T-helper 1 cell (primary cell): ENCODE measurements around the gene SLC13A5.
"Not testable (repeated sequence)": the region's sequence is repeated elsewhere in the genome, so short reads cannot be mapped to it uniquely, and the experiment has no call there.

Experiments
- DNase-seq, 5 donors: peaks; one replicate each; pipeline ENCODE4 v3.0.0-alpha.2; 2012 to 2020
- total RNA-seq, 4 donors: gene quantifications; one replicate each; lab custom pipeline; 2026; lab: John Stamatoyannopoulos, UW

Gene SLC13A5
- total RNA-seq, result 0 to 0.12 (median 0.04) reads per million in 4 donors

GRCh38 chr17:6713130-6713917 lies at the start of gene SLC13A5:
Gene SLC13A5, minus strand, starts transcription at chr17:6713369. Its CDS starts 36 bp downstream, at chr17:6713333.
- DNase-seq, result no peak

DNA sequence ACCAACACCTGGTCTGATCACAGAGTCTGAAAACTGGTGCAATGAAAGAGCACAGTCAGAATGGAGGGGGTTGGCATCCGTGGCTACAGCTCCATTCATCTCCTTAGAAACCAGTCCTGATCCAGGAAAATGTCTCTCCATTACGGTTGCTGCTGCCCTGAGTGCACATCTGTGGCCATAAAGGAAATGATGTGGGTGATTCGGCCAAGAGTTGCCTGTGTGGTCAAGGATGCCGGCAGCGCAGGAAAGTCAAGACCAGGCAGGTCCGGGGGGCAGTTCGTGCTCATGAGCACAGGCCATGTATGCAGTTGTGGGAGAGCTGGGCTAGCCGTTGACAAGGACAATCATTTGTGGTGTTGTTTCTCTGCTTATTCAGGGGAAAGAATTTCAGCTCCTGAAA lies 48.6 kb upstream of the SLC13A5 start:
- DNase-seq, result no peak

DNA sequence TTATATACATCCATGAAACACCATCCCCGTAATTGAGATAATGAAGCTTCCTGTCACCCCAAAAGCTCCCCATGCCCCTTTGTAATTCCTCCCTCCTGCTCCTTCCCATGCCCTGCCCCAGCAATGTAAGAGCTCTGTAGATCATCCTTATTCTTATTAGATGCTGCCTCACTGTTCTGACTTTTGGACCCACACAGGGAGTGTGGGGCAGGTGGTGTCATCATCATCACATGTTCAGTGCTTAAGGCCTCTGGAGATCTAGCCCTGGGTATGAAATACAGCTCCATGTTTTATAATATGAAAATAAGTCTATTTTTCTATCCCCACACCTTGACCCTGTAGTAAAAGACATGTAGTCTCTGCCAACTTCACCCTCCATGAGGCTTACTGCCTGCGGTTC lies 44.6 kb upstream of the SLC13A5 start:
- DNase-seq, result no peak

DNA sequence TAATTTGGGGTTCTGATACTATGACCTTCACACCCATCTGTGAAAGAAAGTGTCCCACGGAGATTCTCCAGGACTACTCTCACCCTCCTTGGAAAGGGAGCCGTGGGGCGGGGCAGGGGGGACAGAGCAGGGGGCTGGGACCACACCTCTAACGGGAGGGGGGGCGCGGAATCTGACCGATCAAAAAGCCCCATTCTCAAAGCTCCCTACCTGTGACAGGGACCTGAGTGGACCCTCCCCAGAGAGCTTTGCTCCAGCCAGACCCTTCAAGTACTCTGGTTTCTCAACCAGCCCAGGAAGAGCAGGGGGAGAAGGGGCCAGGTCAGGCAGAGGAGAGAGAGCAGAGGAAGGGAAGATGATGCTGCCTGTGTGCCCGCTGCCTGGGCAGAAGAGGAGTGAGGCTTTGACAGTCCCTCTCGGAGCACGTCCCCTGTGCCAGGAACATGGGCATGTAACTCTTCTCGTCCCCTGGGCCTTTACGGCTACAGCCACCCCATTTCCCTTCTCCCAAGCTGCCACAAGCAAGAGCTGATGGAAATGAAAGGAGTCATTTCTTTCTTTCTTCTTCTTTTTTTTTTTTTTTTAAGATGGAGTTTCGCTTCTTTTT lies 43.4 kb upstream of the SLC13A5 start:
- DNase-seq, result no peak

DNA sequence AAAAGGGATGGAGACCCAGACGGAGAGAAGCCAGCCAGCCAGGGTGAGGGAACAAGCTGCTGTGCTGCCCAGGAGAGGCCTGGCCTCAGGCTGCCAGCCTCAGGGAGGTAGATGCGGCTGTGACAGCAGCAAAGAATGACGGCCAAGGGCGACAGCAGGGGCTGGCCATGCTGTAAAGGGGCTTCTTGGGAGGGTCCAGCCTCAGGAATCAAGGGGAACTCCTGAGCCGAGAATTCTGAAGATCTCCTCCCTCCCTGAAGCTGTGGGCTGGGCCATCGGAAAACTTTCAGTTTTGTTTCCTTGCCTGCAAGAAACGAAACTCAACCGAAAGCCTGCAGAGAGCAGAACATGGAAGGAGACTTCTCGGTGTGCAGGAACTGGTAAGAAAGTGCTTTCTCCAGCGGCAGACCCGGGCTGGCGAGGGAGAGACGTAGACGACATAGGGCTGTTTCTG lies 42.6 kb upstream of the SLC13A5 start, which contains the start of gene XAF1:
XAF1 (plus strand) TSS at position 316 of the 454 bp plus-strand sequence; CDS start at position 349, 33 bp downstream.
- DNase-seq, result peak in 4 of 5 donors; percentile 20 to 71 (median 28)

DNA sequence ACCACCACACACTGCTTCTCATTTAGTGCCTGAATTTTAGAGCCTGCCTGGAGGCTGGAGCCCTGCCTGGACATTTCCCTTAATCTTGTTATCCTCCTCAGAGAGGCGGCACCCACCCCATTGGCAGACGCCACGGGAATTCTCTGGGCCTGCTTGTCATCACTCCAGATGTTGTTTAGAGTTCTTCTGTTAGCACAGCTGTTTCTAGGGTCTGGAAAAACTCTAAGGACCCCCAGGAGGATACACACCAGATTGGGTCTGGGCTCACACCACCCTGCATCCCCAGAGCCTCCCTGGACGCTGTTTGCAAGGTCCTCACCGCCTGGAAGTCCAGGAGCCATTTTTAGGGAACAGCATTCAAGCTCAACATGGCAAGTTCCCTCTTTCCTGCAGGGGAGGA lies 42.1 kb upstream of the SLC13A5 start:
- no peak for DNase-seq

- DNase-seq, result no peak
Observed at GRCh38 chr17:6753546-6753945, 40.4 kb upstream of the SLC13A5 start.

DNA sequence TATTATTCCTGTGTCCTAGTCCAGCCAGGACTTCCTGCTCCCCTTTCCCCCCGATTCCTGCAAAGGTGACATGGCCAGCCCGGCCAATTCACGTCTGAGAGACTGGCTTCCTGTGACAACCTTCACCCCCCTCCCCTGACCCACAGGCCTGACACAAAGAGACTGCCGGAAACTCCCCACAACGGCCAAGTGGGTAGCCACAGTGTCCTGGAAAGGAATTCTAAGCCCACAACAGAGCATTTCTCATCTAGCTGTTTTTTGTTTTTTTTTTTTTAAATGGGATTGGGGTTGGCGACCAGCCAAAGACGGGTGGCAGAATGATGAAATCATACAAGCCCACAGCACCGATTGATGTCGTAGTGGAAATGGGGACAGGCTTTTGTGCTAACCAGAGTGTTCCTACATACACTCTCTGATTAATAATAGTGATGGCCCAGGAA lies 39.9 kb upstream of the SLC13A5 start:
- peak in 4 of 5 donors; percentile 21 to 69 (median 44) for DNase-seq

GRCh38 chr17:6752068-6752909 lies 39.1 kb upstream of the SLC13A5 start:
- no peak for DNase-seq

- DNase-seq, result no peak
Observed at GRCh38 chr17:6749519-6749918, 36.4 kb upstream of the SLC13A5 start.

DNA sequence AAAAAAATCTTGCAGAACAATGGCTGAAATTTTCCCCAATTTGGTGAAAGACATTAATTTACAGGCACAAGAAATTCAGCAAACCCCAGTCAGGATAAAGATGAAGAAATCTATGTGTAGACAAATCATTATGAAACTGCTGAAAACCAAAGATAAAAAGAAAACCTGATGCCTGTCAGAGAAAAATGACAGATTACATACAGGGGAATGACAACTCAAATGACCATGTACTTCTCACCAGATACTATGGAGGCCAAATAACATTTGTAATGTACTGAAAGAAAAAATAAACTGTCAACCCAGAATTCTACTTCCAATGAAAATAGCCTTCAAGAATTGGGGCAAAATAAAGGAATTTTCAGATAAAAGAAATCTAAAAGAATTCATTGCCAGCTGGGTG lies 35.4 kb upstream of the SLC13A5 start:
- no peak for DNase-seq

DNA sequence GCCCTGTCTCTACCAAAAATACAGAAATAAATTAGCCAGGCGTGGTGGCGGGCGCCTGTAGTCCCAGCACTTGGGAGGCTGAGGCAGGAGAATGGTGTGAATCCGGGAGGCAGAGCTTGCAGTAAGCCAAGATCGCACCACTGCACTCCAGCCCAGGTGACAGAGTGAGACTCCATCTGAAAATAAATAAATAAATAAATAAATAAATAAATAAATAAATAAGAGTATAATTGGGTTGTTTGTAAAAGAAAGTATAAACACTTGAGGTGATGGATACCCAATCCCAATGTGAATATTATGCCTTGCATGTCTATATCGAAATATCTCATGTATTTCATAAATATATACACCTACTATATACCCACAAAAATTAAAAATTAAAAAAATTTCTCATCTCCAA lies 33.5 kb upstream of the SLC13A5 start:
- not testable (repeated sequence) for DNase-seq

DNA sequence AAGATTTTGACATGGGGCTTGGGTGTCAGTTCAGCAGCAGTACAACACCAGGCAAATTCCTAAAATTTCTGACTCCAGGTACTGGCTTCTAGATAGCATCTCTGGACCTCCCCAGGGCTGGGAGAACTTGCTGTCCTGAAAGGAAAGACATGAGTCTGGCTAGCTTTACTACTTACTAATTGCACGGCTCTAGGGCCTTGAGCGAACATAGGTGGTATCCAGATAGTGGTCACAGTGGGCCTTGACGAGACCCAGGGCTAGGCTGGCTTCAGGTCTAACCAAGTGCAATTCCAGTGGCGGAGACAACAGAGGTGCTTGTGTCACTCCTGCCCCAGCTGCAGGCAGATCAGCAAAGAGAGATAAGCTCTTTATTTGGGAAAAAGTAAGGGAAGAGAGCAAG lies 16.4 kb upstream of the SLC13A5 start:
- no peak for DNase-seq

DNA sequence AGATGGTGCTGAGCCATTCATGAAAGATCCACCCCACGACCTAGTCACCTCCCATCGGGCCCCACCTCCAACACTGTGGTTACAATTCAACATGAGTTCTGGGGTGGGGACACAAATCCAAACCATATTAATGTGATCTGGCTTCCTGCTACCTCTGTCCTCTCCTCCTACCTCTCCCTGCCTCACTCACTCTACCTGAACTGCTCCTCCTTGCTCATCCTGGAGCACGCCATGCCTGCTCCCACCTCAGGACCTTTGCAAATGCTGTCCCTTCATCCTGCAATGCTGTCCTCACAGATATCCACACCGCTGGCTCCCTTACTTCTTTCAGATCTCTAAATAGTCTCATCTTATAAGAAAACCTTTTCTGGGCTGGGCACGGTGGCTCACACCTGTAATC lies 10.8 kb upstream of the SLC13A5 start:
- no peak for DNase-seq

- DNase-seq, result no peak
Observed at GRCh38 chr17:6721744-6722143, 8.6 kb upstream of the SLC13A5 start.

GRCh38 chr17:6716736-6717135 lies 3.6 kb upstream of the SLC13A5 start:
- DNase-seq, result no peak

GRCh38 chr17:6714315-6714874 lies 1.2 kb upstream of the SLC13A5 start:
- no peak for DNase-seq

GRCh38 chr17:6713918-6714271 lies 726 bp upstream of the SLC13A5 start:
- DNase-seq, result no peak

GRCh38 chr17:6712854-6713129 lies 377 bp downstream of the SLC13A5 start:
- DNase-seq, result no peak

GRCh38 chr17:6712058-6712853 lies 913 bp downstream of the SLC13A5 start:
- no peak for DNase-seq

DNA sequence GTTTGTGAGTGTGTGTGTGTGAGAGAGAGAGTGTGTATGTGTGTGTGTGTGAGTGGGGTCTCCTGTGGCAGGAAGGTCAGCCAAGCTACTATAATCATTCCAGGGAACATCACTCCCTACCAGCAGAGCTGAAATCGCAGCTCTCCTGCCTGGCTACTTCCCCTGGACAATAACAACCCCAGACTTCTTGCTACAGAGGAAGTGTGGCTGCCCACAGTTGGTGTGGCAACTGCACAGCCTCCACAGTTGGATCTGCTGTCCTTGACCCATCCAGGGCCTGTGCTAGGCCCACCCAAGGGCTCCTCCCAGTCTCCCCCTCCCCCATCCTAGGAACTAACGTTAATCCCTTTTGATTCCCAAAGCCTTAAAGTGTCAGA lies 1.5 kb downstream of the SLC13A5 start:
- no peak for DNase-seq

GRCh38 chr17:6711081-6711674 lies 2.0 kb downstream of the SLC13A5 start:
- DNase-seq, result no peak
